ENCODE data around the gene NME3. TPM values are rescaled to one million over a fixed set of nuclear protein-coding genes. Genes with fewer than 3 reads are reported as not detected.
A peak's percentile ranks its signal among the peaks of the same experiment; 100 is the strongest.

The NME3 gene
- total and polyA plus RNA-seq, 8 donors, result 19.9 to 62.9 (median 35.9) TPM

DNA sequence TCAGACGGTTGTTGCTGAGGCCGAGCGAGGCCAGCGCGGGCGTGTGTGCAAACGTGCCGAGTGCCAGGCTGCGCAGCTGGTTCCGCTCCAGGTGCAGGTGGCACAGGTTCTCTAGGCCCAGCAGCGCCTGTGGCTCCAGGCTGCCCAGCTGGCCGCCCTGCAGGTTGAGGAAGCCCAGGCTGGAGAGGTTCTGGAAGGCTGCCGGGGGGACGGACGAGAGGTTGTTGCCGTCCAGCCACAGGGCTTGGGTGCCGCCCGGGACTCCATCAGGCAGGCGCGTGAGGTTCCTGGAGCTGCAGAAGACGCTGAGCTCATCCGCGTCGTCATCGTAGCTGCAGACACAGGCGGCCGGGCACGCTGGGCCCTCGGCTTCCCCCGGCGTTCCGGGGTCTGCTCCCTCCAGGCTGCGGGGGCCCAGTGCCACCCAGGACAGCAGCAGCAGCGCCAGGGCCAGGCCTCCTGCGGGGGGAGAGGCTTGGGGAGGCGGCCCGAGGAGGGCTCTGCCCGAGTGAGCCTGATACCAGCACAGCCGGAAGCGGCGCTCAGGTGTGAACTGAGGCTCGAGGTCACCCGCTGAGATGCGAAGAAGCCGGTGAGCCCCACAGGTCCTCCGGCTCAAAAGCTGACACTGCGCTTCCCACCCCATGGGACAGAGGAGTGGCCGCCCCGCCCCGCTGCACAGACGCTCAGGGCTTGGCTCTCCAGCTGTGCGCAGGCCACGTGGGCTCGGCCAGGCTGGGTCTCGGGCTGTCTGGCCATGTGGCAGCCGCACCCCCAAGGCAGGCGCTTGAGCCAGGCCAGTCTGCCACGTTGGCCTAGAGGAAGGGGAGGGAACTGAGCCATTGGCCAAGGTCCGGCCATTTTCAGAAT lies 20.8 kb upstream of the NME3 start:
- ATAC-seq (no peak), DNase-seq (peak in 2 of 4 donors; percentile 25 to 76)
- Histone ChIP-seq H3K9me3 (no peaks in the 10 kb centered on the region), H3K27me3 (no peaks in the 10 kb centered on the region), H3K4me1 (no peaks in the 10 kb centered on the region), H3K36me3 (peaks cover 0 to 53% of the 10 kb centered on the region in 2 donors), H3K27ac (no peak overlapping the region), H3K4me3 (no peak overlapping the region)
- TF ChIP-seq, protein P1, sequence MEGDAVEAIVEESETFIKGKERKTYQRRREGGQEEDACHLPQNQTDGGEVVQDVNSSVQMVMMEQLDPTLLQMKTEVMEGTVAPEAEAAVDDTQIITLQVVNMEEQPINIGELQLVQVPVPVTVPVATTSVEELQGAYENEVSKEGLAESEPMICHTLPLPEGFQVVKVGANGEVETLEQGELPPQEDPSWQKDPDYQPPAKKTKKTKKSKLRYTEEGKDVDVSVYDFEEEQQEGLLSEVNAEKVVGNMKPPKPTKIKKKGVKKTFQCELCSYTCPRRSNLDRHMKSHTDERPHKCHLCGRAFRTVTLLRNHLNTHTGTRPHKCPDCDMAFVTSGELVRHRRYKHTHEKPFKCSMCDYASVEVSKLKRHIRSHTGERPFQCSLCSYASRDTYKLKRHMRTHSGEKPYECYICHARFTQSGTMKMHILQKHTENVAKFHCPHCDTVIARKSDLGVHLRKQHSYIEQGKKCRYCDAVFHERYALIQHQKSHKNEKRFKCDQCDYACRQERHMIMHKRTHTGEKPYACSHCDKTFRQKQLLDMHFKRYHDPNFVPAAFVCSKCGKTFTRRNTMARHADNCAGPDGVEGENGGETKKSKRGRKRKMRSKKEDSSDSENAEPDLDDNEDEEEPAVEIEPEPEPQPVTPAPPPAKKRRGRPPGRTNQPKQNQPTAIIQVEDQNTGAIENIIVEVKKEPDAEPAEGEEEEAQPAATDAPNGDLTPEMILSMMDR (IDR thresholded peaks at IDR 0.05), result no peak
- intact Hi-C loops (cut with DNase I), result no loop called here

DNA sequence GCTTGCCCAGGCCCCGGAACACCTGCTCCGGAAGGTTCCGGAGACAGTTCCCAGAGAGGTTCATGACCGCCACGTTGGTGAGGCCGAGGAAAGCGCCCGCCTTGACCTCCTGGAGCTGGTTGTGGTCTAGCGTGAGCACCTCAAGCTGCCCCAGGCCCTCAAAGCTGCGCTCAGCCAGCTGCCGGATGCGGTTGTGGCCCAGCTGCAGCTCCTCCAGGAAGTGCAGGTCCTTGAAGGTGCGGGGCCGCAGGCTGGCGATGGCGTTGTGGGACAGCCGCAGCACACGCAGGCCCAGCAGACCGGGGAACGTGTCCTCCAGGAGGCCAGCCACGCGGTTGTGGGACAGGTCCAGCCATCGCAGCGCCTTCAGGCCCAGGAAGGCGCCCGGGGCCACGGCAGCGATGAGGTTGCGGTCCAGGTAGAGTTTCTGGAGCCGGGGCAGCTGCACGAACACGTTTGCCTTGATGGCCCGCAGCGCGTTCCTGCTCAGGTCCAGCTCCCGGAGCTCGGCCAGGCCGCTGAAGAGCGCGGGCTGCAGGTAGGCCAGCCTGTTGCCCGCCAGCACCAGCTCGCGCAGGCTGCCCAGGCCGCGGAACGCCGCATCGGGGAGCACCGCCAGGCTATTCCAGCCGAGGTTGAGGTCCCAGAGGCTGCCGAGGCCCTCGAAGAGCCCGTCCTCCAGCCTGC lies 20.1 kb upstream of the NME3 start:
- H3K4me3 ChIP-seq, result no peak overlapping the region
- H3K9me3 ChIP-seq, result no peaks in the 10 kb centered on the region
- H3K36me3 ChIP-seq, result peaks cover 0 to 61% of the 10 kb centered on the region in 2 donors
- no peaks in the 10 kb centered on the region for H3K4me1 ChIP-seq
- TF ChIP-seq, protein P1 (IDR thresholded peaks at IDR 0.05), result no peak
- H3K27me3 ChIP-seq, result no peaks in the 10 kb centered on the region
- DNase-seq (peak in 1 of 4 donors; percentile 80), ATAC-seq (no peak)
- H3K27ac ChIP-seq, result no peak overlapping the region
- intact Hi-C loops (cut with DNase I), result no loop called here

DNA sequence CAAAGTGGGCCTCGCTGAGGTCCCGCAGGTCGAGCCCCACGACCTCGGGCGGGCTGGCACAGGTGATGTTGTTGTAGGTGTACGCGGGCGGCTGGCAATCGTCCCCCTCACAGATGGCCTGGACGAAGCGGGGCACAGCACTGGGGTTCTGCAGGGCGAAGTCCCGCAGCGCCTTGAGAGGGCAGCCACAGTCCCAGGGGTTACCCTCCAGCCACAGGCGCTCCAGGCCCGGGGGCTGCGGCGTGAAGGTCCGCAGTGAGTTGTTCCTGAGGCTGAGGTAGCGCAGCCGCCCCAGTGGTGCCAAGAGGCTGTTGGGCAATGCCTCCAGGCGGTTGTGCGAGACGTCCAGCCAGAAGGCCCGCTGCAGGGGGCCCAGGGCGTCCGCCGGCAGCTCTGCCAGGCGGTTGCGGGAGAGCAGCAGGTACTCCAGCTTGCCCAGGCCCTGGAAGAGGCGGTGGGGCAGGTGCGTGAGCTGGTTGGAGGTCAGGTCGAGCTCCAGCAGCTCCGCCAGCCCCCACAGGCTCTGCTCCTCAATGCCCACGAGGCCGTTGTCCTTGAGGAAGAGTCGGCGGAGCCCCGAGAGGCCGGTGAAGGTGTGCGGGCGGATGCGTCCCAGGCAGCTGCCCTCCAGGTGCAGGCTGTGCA lies 19.4 kb upstream of the NME3 start:
- intact Hi-C loops (cut with DNase I), result no loop called here
- Histone ChIP-seq H3K4me3 (no peak overlapping the region), H3K27me3 (no peaks in the 10 kb centered on the region), H3K9me3 (no peaks in the 10 kb centered on the region), H3K27ac (no peak overlapping the region), H3K36me3 (peaks cover 0 to 68% of the 10 kb centered on the region in 2 donors), H3K4me1 (peaks cover 0 to 4% of the 10 kb centered on the region in 2 donors)
- no peak for ATAC-seq
- TF ChIP-seq, protein P1 (IDR thresholded peaks at IDR 0.05), result no peak
- peak in 1 of 4 donors; percentile 72 for DNase-seq

DNA sequence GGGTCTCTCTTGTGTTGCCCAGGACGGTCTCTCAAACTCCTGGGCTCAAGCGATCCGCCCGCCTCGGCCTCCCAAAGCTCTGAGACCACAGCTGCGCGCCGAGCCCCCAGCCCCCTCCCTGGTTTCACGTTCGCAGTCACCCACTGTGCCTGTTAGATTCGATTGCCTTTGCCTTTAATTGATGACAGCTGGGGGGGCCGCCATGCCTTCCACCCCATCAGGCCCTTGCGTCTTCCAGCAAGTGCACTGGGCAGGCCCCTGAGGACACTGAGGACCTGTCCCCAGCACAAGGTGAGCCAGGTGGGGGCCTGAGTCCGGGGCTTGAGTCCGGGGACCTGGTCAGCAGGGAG lies 18.9 kb upstream of the NME3 start:
- Histone ChIP-seq H3K27me3 (no peaks in the 10 kb centered on the region), H3K27ac (no peak overlapping the region), H3K4me1 (peaks cover 0 to 8% of the 10 kb centered on the region in 2 donors), H3K36me3 (peaks cover 0 to 70% of the 10 kb centered on the region in 2 donors), H3K4me3 (no peak overlapping the region), H3K9me3 (no peaks in the 10 kb centered on the region)
- intact Hi-C loops (cut with DNase I), result no loop called here
- TF ChIP-seq, protein P1 (IDR thresholded peaks at IDR 0.05), result no peak
- ATAC-seq (no peak), DNase-seq (no peak)

DNA sequence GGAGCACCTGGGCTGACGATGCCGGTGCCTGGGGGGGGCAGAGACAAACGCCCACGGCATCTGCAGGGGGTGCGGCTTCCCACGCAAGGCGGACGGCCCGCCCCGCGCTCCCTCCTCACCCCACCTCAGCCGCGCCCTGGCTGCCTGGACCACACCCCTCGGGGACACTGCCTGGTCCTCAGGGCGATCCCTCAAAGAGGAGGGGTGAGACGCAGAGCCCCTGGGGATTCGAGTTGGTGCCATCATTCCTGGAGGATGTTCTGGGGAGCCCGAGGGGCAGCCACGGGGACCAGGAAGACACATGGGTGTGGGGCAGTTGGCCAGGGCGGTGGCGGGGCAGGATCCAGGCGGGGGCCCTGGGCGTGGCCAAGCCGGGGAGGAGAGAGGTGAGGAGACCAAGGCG lies 18.3 kb upstream of the NME3 start:
- DNase-seq (peak in 1 of 4 donors; percentile 24), ATAC-seq (no peak)
- Histone ChIP-seq H3K36me3 (peaks cover 0 to 70% of the 10 kb centered on the region in 2 donors), H3K4me3 (no peak overlapping the region), H3K4me1 (peaks cover 0 to 12% of the 10 kb centered on the region in 2 donors), H3K27me3 (no peaks in the 10 kb centered on the region), H3K9me3 (no peaks in the 10 kb centered on the region), H3K27ac (no peak overlapping the region)
- TF ChIP-seq, protein P1 (IDR thresholded peaks at IDR 0.05), result no peak
- intact Hi-C loops (cut with DNase I), result no loop called here

Measured in left lung (tissue), 10 donors.